Naive thymus-derived CD4-positive, alpha-beta T cell (primary cell): ENCODE measurements around the gene RHNO1. TPM values are rescaled to one million over a fixed set of nuclear protein-coding genes. Genes with fewer than 3 reads are reported as not detected.

Source experiments
- polyA plus RNA-seq, 2 donors: library from polyadenylated mRNA; unstranded; fragments of 300-500 nt; fragmentation: Illumina TruSeq; gene quantifications; one replicate each; pipeline ENCODE4 v1.2.3, GENCODE V29; 2021
- total RNA-seq, 6 experiments: library from RNA in 5 of 6; stranded (reverse) in 5 of 6; gene quantifications; 1 replicate in 5 of 6; 2 replicates in 1 of 6; pipeline ENCODE4 v1.2.3 and lab custom pipeline; 2021 to 2026

Gene RHNO1
- total and polyA plus RNA-seq, 7 experiments from 2014 or later = 13.7 to 53.6 (median 29.9) TPM

Other genes starting within 250 kb of the RHNO1 start
- gene FKBP4, start 82.3 kb upstream of the RHNO1 start, total RNA-seq = 10 to 100 TPM; 47.4 to 95.4 (median 54.6) TPM
- 10 to 100 TPM; 27.3 to 39.6 TPM for gene FKBP4, start 82.3 kb upstream of the RHNO1 start, polyA plus RNA-seq
- gene ITFG2, start 64.6 kb upstream of the RHNO1 start, total RNA-seq = 100 to 1,000 TPM in 2 of 5 experiments, 10 to 100 TPM in 3; 50.4 to 156 (median 95.6) TPM
- gene ITFG2, start 64.6 kb upstream of the RHNO1 start, polyA plus RNA-seq = 10 to 100 TPM; 52.3 to 76.1 TPM
- not detected for gene NRIP2, start 42.2 kb upstream of the RHNO1 start, total RNA-seq
- gene NRIP2, start 42.2 kb upstream of the RHNO1 start, polyA plus RNA-seq = 1 to 10 TPM; 1.6 to 2.0 TPM
- gene TEX52, start 20.2 kb upstream of the RHNO1 start, total RNA-seq = not detected
- not detected for gene TEX52, start 20.2 kb upstream of the RHNO1 start, polyA plus RNA-seq
- 10 to 100 TPM in 1 of 5 experiments, 1 to 10 TPM in 1, under 1 TPM in 2, not detected in 1; 0.35 to 77.2 (median 0.82) TPM for gene FOXM1, start within 50 bp of the RHNO1 start, total RNA-seq
- gene FOXM1, start within 50 bp of the RHNO1 start, polyA plus RNA-seq = not detected
- gene TULP3, start 13.7 kb downstream of the RHNO1 start, total RNA-seq = 1 to 10 TPM; 4.7 to 9.6 (median 7.4) TPM
- gene TULP3, start 13.7 kb downstream of the RHNO1 start, polyA plus RNA-seq = 1 to 10 TPM; 4.5 to 6.7 TPM
- gene TEAD4, start 82.2 kb downstream of the RHNO1 start, total RNA-seq = 1 to 10 TPM in 1 of 5 experiments, not detected in 4; 1.8 TPM
- gene TEAD4, start 82.2 kb downstream of the RHNO1 start, polyA plus RNA-seq = not detected
- 1 to 10 TPM in 4 of 5 experiments, not detected in 1; 1.0 to 1.8 (median 1.3) TPM for gene TSPAN9, start 200.2 kb downstream of the RHNO1 start, total RNA-seq
- under 1 TPM; 0.20 to 0.41 TPM for gene TSPAN9, start 200.2 kb downstream of the RHNO1 start, polyA plus RNA-seq